C1 segment of cervical spinal cord (tissue), 14 donors: Measurements from ENCODE around the gene CCDC57.

Experiments
- DNase-seq, 14 donors: peaks; one replicate each; lab custom pipeline; 2025; lab: John Stamatoyannopoulos, UW

CCDC57 gene

DNA sequence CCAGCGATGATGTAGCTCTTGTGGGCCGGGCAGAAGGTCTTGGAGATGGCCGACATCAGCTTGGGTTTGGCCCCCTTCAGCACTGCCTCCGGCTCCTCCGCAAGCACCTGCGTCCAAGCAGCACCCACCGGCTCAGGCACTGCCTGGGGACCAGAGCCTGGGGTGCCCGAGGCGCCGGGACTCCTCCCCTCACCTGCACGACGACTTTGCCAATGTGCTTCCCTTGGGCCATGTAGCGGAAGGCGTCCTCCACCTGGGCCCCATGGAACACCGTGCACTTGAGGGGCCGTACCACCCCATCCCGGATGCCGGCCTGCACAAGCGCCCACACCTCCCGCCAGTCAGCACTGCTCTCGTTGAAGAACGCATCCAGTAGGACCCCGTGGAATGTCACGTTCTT, 129.6 kb downstream of the CCDC57 start:
- no peak for DNase-seq

- no peak for DNase-seq
Measured at GRCh38 chr17:82082456-82082855, 130.2 kb downstream of the CCDC57 start.

DNA sequence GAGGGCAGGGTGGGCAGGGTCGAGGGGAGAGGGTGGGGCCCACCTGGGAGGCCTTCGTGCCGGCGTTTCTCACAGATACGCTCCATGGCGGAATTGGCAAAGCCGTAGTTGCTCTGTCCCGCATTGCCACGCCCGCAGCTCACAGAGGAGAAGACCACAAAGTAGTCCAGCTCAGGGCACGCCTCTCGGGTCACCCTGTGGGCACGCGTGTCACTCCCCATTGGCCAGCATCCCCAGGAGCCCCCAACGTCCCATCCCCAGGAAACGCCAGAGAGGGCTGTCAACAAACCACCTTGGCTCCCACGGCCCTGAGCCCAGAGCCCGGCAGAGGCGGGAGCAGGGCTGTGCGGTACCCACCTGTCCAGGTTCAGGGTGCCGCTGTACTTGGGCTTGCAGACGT, 130.7 kb downstream of the CCDC57 start:
- DNase-seq: no peak

GRCh38 chr17:82081546-82081945, 131.1 kb downstream of the CCDC57 start:
- DNase-seq: no peak

DNA sequence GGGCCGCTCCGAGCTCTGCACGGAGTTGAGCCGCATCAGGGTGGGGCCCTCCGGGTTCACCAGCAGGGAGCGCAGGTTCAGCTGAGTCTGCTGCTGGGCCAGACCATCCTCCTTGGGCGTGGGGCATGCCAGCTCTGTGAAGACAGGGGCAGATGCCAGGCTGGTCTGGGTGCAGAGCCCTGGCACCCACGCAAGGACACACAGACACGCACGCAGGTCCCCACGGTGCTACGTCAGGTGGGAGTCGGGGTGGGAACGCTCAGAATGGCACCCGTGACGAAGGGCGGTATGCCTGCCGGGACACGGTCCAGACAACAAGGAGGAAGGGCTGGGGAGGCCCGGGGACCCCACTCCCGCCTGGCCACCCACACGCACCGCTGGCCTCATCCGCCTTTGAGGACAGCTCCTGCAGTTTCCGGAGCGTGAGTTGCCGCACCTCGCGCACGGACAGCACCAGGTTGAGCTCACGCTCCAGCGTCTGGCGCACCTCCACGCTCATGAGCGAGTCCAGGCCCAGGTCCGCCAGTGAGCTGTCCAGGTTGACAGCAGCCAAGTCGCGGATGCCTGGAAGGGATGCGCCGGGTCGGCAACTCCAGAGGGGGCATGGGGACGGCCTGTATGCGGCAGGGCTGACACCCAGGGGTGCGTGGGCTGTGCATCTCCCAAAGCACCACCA, 131.7 kb downstream of the CCDC57 start:
- no peak for DNase-seq

DNA sequence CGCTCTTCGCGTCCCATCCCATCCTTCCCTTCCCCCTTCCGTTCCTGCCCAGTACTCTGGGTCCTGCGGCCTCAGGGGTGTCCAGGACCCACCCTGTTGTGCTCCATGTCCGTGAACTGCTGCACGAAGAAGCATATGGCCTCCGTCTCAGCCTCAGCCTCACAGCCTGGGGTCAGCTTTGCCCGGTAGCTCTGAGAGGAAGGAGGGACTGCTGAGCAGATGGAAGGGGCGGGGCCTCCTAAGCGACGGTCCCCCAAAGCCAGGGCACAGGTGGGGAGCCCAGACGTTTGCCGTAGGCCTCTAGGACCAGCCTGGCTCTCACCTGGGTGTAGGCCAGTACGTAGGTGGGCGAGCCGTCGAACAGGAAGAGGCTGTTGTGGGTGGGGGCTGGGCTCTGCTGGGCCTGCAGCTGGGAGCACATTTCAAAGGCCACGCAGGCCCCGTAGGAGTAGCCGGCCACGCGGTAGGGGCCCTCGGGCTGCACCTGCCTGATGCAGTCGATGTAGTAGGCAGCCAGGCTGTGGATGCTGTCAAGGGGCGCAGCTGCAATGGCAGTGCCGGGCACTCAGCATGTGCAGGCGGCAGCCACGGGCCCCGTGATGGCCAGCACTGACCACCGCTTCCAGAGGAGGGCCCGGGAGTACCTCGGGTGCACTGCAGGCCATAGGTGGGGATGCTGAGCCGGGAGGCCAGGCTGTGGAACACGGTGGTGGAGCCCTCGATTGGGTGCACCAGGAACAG, 132.4 kb downstream of the CCDC57 start:
- peak in 1 of 14 donors; percentile 17 for DNase-seq

DNA sequence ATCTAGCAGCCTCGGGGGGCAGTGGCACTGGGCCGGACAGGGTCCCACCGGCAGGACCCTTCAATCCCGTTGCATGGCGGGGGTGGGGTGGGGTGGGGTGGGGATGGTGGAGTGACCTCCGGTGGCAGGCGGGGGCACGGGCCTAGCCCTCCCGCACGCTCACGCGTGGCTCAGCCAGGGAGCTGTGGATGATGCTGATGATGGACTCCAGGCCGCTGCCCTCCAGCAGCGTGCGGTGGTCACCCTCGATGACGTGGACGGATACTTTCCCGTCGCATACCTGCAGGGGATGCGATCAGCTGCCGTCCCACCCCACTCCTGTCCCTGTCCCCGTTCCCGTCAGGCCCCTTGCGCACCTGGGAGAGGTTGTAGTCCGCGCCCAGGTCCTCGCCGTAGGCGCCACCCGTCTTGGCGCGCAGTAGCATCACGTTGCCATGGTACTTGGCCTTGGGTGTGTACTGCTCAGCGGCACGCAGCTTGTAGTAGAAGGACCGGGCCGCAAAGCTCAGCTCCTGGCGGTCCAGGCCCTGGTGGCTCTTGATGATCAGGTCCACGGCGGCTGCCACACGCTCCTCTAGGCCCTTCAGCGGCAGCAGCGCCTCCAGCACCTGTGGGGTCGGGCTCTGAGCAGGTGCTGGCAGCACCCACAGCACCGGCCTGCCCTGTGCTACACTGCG, 133.5 kb downstream of the CCDC57 start:
- no peak for DNase-seq

- DNase-seq: no peak
Measured at GRCh38 chr17:82078433-82078832, 134.2 kb downstream of the CCDC57 start.

DNA sequence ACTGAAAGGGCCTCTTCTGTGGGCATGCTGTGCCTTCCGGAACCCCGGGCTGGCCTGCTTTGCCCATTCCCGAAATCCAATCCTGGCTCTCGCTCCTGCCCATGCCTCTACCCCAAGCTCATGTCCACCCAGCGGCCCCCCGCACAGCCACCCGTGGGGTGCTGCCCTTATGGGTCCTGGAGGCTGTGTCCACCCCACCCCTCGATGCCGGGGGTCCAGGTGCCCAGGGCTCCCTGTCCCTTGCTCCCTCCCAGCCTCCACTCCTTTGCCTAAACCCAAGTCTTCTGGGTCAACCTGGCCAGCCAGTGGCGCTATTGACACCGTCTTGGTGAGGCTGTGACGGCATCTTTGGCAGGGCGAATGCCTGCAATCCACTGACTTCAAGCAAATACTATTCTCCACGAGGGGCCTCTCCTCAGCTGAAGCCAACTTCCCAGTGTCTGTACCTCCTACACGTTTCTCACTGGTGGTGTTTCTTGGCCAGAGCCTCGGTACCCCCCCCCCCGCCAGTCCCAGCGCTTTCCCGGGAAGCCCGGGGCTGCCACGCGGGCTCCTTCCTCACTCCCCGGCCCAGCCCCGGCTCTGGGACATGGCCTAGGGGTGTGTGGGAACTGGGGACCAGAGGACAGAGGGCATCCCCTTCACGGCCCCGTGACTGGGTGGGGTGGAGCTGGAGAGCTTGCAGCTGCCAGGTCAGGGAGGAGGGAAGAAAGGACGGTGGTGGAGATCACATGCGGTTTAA, 134.9 kb downstream of the CCDC57 start:
- DNase-seq: peak in 1 of 14 donors; percentile 22

- DNase-seq: no peak
Measured at GRCh38 chr17:82076785-82077591, 135.7 kb downstream of the CCDC57 start.

GRCh38 chr17:82076018-82076784, 136.4 kb downstream of the CCDC57 start:
- DNase-seq: no peak

DNA sequence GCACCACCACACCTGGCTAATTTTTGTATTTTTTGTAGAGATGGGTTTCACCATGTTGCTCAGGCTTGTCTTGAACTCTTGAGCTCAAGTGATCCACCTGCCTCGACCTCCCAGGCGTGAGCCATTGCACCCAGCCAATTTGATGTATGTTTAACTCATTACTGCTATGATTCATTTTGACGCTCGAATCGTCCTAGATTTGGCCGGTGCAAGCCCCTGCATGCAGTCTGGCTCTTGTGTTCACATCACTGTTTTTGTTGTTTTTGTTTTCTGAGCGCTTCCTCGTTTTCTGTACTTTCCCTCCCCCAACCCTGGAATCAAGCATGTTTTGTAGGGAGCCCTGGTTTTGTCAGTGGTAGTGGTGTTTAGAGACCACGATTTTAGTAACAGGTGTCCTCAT, 139.2 kb downstream of the CCDC57 start:
- DNase-seq: no peak

GRCh38 chr17:82072827-82073226, 139.8 kb downstream of the CCDC57 start:
- no peak for DNase-seq

DNA sequence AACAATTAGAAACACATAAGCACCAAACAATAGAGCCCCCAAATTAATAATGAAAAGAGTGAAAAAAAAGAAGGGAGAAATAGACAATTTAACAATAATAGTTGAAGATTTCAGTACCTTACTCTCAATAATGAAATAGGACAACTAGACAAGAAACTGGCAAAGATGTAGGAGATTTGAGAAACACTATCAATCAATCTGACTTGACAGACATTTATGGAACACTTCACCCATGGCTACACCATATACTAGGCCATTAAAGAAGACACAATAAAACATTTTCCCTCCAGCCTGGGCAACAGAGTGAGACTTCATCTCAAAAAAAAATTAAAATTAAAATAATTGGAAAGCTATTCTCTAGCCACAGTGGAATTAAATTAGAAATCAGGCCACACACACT, 142.0 kb downstream of the CCDC57 start:
- no peak for DNase-seq

- peak in 9 of 14 donors; percentile 9 to 77 (median 38) for DNase-seq
Measured at GRCh38 chr17:82065638-82066303, 146.9 kb downstream of the CCDC57 start, which contains the start of gene DUS1L. DUS1L (minus strand) TSS chr17:82065804; CDS start chr17:82065059, 745 bp downstream.

GRCh38 chr17:82065193-82065637, 147.4 kb downstream of the CCDC57 start:
- peak in 1 of 14 donors; percentile 36 for DNase-seq

- no peak for DNase-seq
Measured at GRCh38 chr17:82064433-82065192, 148.0 kb downstream of the CCDC57 start.
